HEK293 (cell line): Measurements from ENCODE around the gene GRAMD1B.

Experiments
- CTCF ChIA-PET: fragments of 350-600 bp; formaldehyde crosslinking; extraction: SDS; loops from one replicate; lab custom pipeline; 2021; ENCODE audit warnings: antibody characterized with exemption; lab: Yijun Ruan, JAX
- POLR2A ChIA-PET: fragments of 300-600 bp; formaldehyde crosslinking; extraction: SDS; loops from one replicate; lab custom pipeline; 2020; ENCODE audit warnings: antibody characterized with exemption, inconsistent platforms; lab: Yijun Ruan, JAX
- H3K27ac ChIP-seq: fragments of 200-500 bp; sonication (Bioruptor generic); 2 replicates; pipeline ENCODE4 v1.5.1; 2014; ENCODE audit warnings: low read depth, low read length, control low read depth, inconsistent platforms; ENCODE audit errors: extremely low read depth
- H3K36me3 ChIP-seq, 2 experiments: fragments of 200-500 bp in 1 of 2; sonication (Bioruptor generic) in 1 of 2; 1 replicate in 1 of 2; 2 replicates in 1 of 2; pipeline ENCODE4 v1.5.1; 2014 to 2017; ENCODE audit warnings: inconsistent platforms in 2 of 2, low read length in 2 of 2; ENCODE audit not compliant: control insufficient read depth in 2 of 2, insufficient read depth in 1 of 2
- H3K4me1 ChIP-seq: fragments of 200-500 bp; sonication (Bioruptor generic); 2 replicates; pipeline ENCODE4 v1.5.1; 2014; ENCODE audit warnings: mild to moderate bottlenecking, low read length, inconsistent platforms; ENCODE audit not compliant: control insufficient read depth, insufficient read depth
- H3K4me3 ChIP-seq: 2 replicates; pipeline ENCODE4 v1.5.1; 2011; ENCODE audit warnings: low read depth, mild to moderate bottlenecking, control low read depth, low read length, moderate library complexity
- H3K9me3 ChIP-seq: fragments of 200-500 bp; sonication (Bioruptor generic); 2 replicates; pipeline ENCODE4 v1.5.1; 2014; ENCODE audit warnings: low read depth, low read length, inconsistent platforms; ENCODE audit not compliant: control insufficient read depth, insufficient read depth
- ATF2 ChIP-seq: fragments of 450-650 bp; formaldehyde crosslinking; IDR thresholded peaks from 2 replicates; pipeline ENCODE4 v1.5.1; 2016; ENCODE audit warnings: missing biosample characterization, missing genetic modification characterization, low read depth
- GLI4 ChIP-seq: fragments of 450-650 bp; formaldehyde crosslinking; IDR thresholded peaks from 2 replicates; pipeline ENCODE4 v1.5.1; 2016; ENCODE audit warnings: missing biosample characterization, missing genetic modification characterization
- IKZF3 ChIP-seq: fragments of 450-650 bp; IDR thresholded peaks from 2 replicates; pipeline ENCODE4 v1.5.0; 2018; ENCODE audit warnings: missing biosample characterization, mild to moderate bottlenecking, missing genetic modification characterization, moderate library complexity
- SCRT2 ChIP-seq: fragments of 450-650 bp; formaldehyde crosslinking; IDR thresholded peaks from 2 replicates; pipeline ENCODE4 v1.5.1; 2016; ENCODE audit warnings: missing biosample characterization, missing genetic modification characterization
- SP2 ChIP-seq: fragments of 450-650 bp; formaldehyde crosslinking; IDR thresholded peaks from 2 replicates; pipeline ENCODE4 v1.5.1; 2016; ENCODE audit warnings: missing biosample characterization, missing genetic modification characterization
- ZBTB49 ChIP-seq: fragments of 450-650 bp; formaldehyde crosslinking; IDR thresholded peaks from 2 replicates; pipeline ENCODE4 v1.5.1; 2016; ENCODE audit warnings: missing biosample characterization, missing genetic modification characterization, low read depth
- ZBTB7A ChIP-seq: fragments of 450-650 bp; formaldehyde crosslinking; IDR thresholded peaks from 2 replicates; pipeline ENCODE4 v1.5.1; 2016; ENCODE audit warnings: low read depth, missing biosample characterization, missing genetic modification characterization
- ZEB2 ChIP-seq: fragments of 450-650 bp; formaldehyde crosslinking; IDR thresholded peaks from 2 replicates; pipeline ENCODE4 v1.5.1; 2016; ENCODE audit warnings: missing biosample characterization, missing genetic modification characterization
- ZNF211 ChIP-seq: fragments of 450-650 bp; formaldehyde crosslinking; IDR thresholded peaks from 2 replicates; pipeline ENCODE4 v1.5.1; 2016; ENCODE audit warnings: low read depth, missing biosample characterization, missing genetic modification characterization
- ZNF23 ChIP-seq: fragments of 450-650 bp; formaldehyde crosslinking; IDR thresholded peaks from 2 replicates; pipeline ENCODE4 v1.5.1; 2016; ENCODE audit warnings: missing biosample characterization, missing genetic modification characterization, borderline replicate concordance
- ZNF239 ChIP-seq: fragments of 450-650 bp; formaldehyde crosslinking; IDR thresholded peaks from 2 replicates; pipeline ENCODE4 v1.5.1; 2016; ENCODE audit warnings: missing biosample characterization, missing genetic modification characterization
- ZNF274 ChIP-seq, 2 experiments: fragments of 200-500 bp in 1 of 2; fragments of 450-650 bp in 1 of 2; sonication (Bioruptor generic) in 1 of 2; formaldehyde crosslinking in 1 of 2; IDR thresholded peaks; 2 replicates each; pipeline versions ENCODE4 v1.5.1 to v1.6.1; 2014 to 2016; ENCODE audit warnings: borderline replicate concordance in 1 of 2, inconsistent platforms in 1 of 2, low read length in 1 of 2, missing biosample characterization in 1 of 2, missing genetic modification characterization in 1 of 2
- ZNF366 ChIP-seq: fragments of 450-650 bp; formaldehyde crosslinking; conservative IDR thresholded peaks from 2 replicates; pipeline ENCODE4 v1.5.1; 2016; ENCODE audit warnings: missing biosample characterization, missing genetic modification characterization
- ZNF48 ChIP-seq: fragments of 450-650 bp; formaldehyde crosslinking; IDR thresholded peaks from 2 replicates; pipeline ENCODE4 v1.5.1; 2016; ENCODE audit warnings: missing biosample characterization, missing genetic modification characterization
- ZNF510 ChIP-seq: fragments of 450-650 bp; formaldehyde crosslinking; IDR thresholded peaks from 2 replicates; pipeline ENCODE4 v1.5.1; 2018; ENCODE audit warnings: mild to moderate bottlenecking, missing genetic modification characterization, missing biosample characterization; ENCODE audit not compliant: insufficient replicate concordance
- ZNF544 ChIP-seq: fragments of 450-650 bp; formaldehyde crosslinking; IDR thresholded peaks from 2 replicates; pipeline ENCODE4 v1.5.0; 2017; ENCODE audit warnings: missing biosample characterization, missing genetic modification characterization
- ZNF624 ChIP-seq: fragments of 450-650 bp; formaldehyde crosslinking; IDR thresholded peaks from 2 replicates; pipeline ENCODE4 v1.5.1; 2017; ENCODE audit warnings: missing biosample characterization, missing genetic modification characterization
- ZNF629 ChIP-seq: fragments of 450-650 bp; formaldehyde crosslinking; IDR thresholded peaks from 2 replicates; pipeline ENCODE4 v1.5.1; 2017; ENCODE audit warnings: missing biosample characterization, missing genetic modification characterization
- ZNF701 ChIP-seq: fragments of 450-650 bp; formaldehyde crosslinking; IDR thresholded peaks from 2 replicates; pipeline ENCODE4 v1.5.1; 2016; ENCODE audit warnings: missing biosample characterization, missing genetic modification characterization
- ZNF707 ChIP-seq: fragments of 450-650 bp; formaldehyde crosslinking; IDR thresholded peaks from 2 replicates; pipeline ENCODE4 v1.5.1; 2016; ENCODE audit warnings: missing biosample characterization, missing genetic modification characterization
- ZSCAN4 ChIP-seq: fragments of 450-650 bp; formaldehyde crosslinking; IDR thresholded peaks from 2 replicates; pipeline ENCODE4 v1.5.1; 2017; ENCODE audit warnings: missing biosample characterization, missing genetic modification characterization
- ZXDB ChIP-seq: fragments of 450-650 bp; formaldehyde crosslinking; IDR thresholded peaks from 2 replicates; pipeline ENCODE4 v1.5.1; 2016; ENCODE audit warnings: missing biosample characterization, missing genetic modification characterization

The GRAMD1B gene

GRCh38 chr11:123535401-123535800, 105.3 kb downstream of the GRAMD1B start:
- H3K27ac ChIP-seq: no peak overlapping the region
- TF ChIP-seq ZNF48 (tag by site-specific recombination) (no peak), ZNF510 (tag by site-specific recombination) (no peak), ZNF23 (tag by site-specific recombination) (no peak), ZBTB7A (tag by site-specific recombination) (no peak), ZNF239 (no peak), SCRT2 (no peak), ZNF274 (IDR thresholded peaks at IDR 0.05; ENCODE audit: low read length) (no peak), ZNF274 (tag by site-specific recombination; IDR thresholded peaks at IDR 0.05; ENCODE audit: borderline replicate concordance) (no peak), GLI4 (tag by site-specific recombination) (no peak), IKZF3 (tag by site-specific recombination) (no peak), ZSCAN4 (tag by site-specific recombination) (no peak), ZNF211 (tag by site-specific recombination) (no peak), ZNF701 (tag by site-specific recombination) (no peak), ZNF624 (tag by site-specific recombination) (no peak), ZXDB (tag by site-specific recombination) (no peak), SP2 (tag by site-specific recombination) (no peak), ZNF544 (no peak)
- TF ChIP-seq, all 188 proteins: peak for 0
- Histone ChIP-seq H3K9me3 (no peaks in the 10 kb centered on the region), H3K4me1 (no peaks in the 10 kb centered on the region; the same call in 1 of the 2 replicates), H3K36me3 (no peaks in the 10 kb centered on the region), H3K4me3 (no peak overlapping the region)
- POLR2A ChIA-PET: no interaction called here
- CTCF ChIA-PET: interaction anchor here (0.7 to 1.5 kb wide), 4 partner anchors 11 to 288 kb away, joined by 3 to 5 read pairs (median 3); no protein-coding TSS in a partner anchor

- Histone ChIP-seq H3K36me3 (no peaks in the 10 kb centered on the region), H3K27ac (no peak overlapping the region), H3K4me3 (no peak overlapping the region), H3K9me3 (no peaks in the 10 kb centered on the region), H3K4me1 (no peaks in the 10 kb centered on the region; the same call in 1 of the 2 replicates)
- CTCF ChIA-PET: interaction anchor here (1.2 to 4.2 kb wide), 2 partner anchors 18 to 40 kb away, joined by 5 to 24 read pairs; no protein-coding TSS in a partner anchor
- TF ChIP-seq ZNF629: peak; percentile 42
- TF ChIP-seq ATF2 (tag by site-specific recombination): peak; percentile 35; the same call in 1 of the 2 replicates
- 0 out of 2 replicates have a peak, but pooled peaks have one; percentile 13 for TF ChIP-seq ZEB2 (tag by site-specific recombination)
- TF ChIP-seq ZNF707: no peak
- TF ChIP-seq ZBTB49 (tag by site-specific recombination): no peak
- TF ChIP-seq ZNF366: 0 out of 2 replicates have a peak, but pooled peaks have one; percentile 28
- POLR2A ChIA-PET: no interaction called here
Measured at GRCh38 chr11:123536690-123537437, 106.8 kb downstream of the GRAMD1B start.
